OCI-LY3 (cell line): ENCODE data around the gene POLR1F.

Source experiments
- H2AFZ ChIP-seq: fragments of 200-600, 300-600 bp; shearing (Covaris generic); 2 replicates; pipeline ENCODE4 v1.6.0; 2014; ENCODE audit warnings: antibody characterized with exemption, low read depth, low read length
- H3K27ac ChIP-seq: fragments of 200-600, 300-600 bp; sonication (generic); 2 replicates; pipeline ENCODE4 v1.5.1; 2014; ENCODE audit warnings: mild to moderate bottlenecking, low read length, moderate library complexity, mixed read lengths
- H3K27me3 ChIP-seq: fragments of 200-600, 300-600 bp; sonication (generic); 2 replicates; pipeline ENCODE4 v1.6.1; 2014; ENCODE audit warnings: low read depth, low read length, mixed read lengths
- H3K36me3 ChIP-seq: fragments of 200-600, 300-600 bp; sonication (generic); replicated peaks from 2 replicates; pipeline ENCODE3; 2014; ENCODE audit warnings: low read depth, low read length, mixed read lengths
- H3K4me1 ChIP-seq: fragments of 300-600, 200-600 bp; sonication (generic); 2 replicates; pipeline ENCODE4 v1.6.1; 2014; ENCODE audit warnings: low read length, mixed read lengths
- H3K4me2 ChIP-seq: fragments of 200-600, 300-600 bp; sonication (generic); 2 replicates; pipeline ENCODE4 v1.6.1; 2014; ENCODE audit warnings: low read length, mixed read lengths
- H3K4me3 ChIP-seq: fragments of 300-600, 200-600 bp; sonication (generic); 2 replicates; pipeline ENCODE4 v1.5.1; 2014; ENCODE audit warnings: antibody characterized with exemption, mild to moderate bottlenecking, low read length, moderate library complexity
- H3K79me2 ChIP-seq: fragments of 300-600, 200-600 bp; shearing (Covaris generic); 2 replicates; pipeline ENCODE4 v1.6.1; 2014; ENCODE audit warnings: mild to moderate bottlenecking, low read length, mixed read lengths
- H3K9ac ChIP-seq: fragments of 300-600, 200-600 bp; shearing (Covaris generic); 2 replicates; pipeline ENCODE4 v1.6.0; 2014; ENCODE audit warnings: mild to moderate bottlenecking, low read length, moderate library complexity
- H3K9me3 ChIP-seq: fragments of 200-600, 300-600 bp; shearing (Covaris generic); 2 replicates; pipeline ENCODE4 v1.6.1; 2014; ENCODE audit warnings: low read length, mixed read lengths; ENCODE audit not compliant: insufficient read depth
- H4K20me1 ChIP-seq: fragments of 200-600, 300-600 bp; sonication (generic); 2 replicates; pipeline ENCODE4 v1.6.1; 2016; ENCODE audit warnings: low read length, mixed read lengths; ENCODE audit not compliant: insufficient read depth
- CTCF ChIP-seq: fragments of 200-600, 300-600 bp; sonication (generic); IDR thresholded peaks from 2 replicates; pipeline ENCODE4 v1.5.1; 2014; ENCODE audit warnings: antibody characterized with exemption, low read length, low read depth
- EZH2phosphoT487 ChIP-seq: fragments of 200-600 bp; shearing (Covaris generic); IDR thresholded peaks from 2 replicates; pipeline ENCODE4 v1.6.1; 2018; ENCODE audit warnings: antibody characterized with exemption, mixed run types, low read depth

The POLR1F gene

GRCh38 chr7:19747740-19748339, 39.0 kb upstream of the POLR1F start:
- Histone ChIP-seq H3K27ac (no peak overlapping the region), H3K9me3 (no peaks in the 10 kb centered on the region), H3K9ac (no peak overlapping the region), H2AFZ (no peak overlapping the region), H3K79me2 (no peaks in the 10 kb centered on the region), H3K36me3 (no peaks in the 10 kb centered on the region), H3K4me2 (no peak overlapping the region), H3K4me1 (no peaks in the 10 kb centered on the region), H3K4me3 (no peak overlapping the region), H4K20me1 (no peaks in the 10 kb centered on the region), H3K27me3 (no peaks in the 10 kb centered on the region)
- no peak for TF ChIP-seq EZH2phosphoT487
- peak; percentile 56 for TF ChIP-seq CTCF

DNA sequence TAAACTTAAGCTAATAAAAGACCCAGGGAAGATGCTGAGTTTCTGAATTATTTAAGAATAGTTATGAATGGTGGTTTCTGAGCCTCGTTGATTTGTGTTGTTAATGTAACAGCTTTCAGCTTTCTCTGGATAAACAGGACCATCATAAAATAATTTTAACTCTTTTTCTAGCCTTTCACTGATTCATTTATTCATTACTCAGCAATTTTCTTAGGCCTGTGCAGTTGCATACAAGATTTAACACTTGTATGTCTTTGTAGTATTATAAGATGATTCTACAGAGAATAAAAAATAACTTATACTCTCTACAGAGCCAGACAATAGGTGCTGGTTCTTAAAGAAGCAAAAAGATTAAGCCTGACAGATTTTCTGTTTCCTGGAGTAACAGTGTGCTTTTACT, 35.2 kb upstream of the POLR1F start:
- Histone ChIP-seq H2AFZ (no peak overlapping the region), H3K9me3 (no peaks in the 10 kb centered on the region), H3K9ac (no peak overlapping the region), H3K27me3 (no peaks in the 10 kb centered on the region), H3K36me3 (no peaks in the 10 kb centered on the region), H3K4me1 (no peaks in the 10 kb centered on the region), H3K27ac (no peak overlapping the region), H3K79me2 (no peaks in the 10 kb centered on the region), H4K20me1 (no peaks in the 10 kb centered on the region), H3K4me3 (no peak overlapping the region), H3K4me2 (no peak overlapping the region)
- TF ChIP-seq EZH2phosphoT487, result no peak
- TF ChIP-seq CTCF, result no peak

- Histone ChIP-seq H3K4me1 (no peaks in the 10 kb centered on the region), H3K9ac (no peak overlapping the region), H4K20me1 (no peaks in the 10 kb centered on the region), H2AFZ (no peak overlapping the region), H3K4me2 (no peak overlapping the region), H3K36me3 (no peaks in the 10 kb centered on the region), H3K4me3 (no peak overlapping the region), H3K27ac (no peak overlapping the region), H3K79me2 (no peaks in the 10 kb centered on the region), H3K27me3 (no peaks in the 10 kb centered on the region), H3K9me3 (no peaks in the 10 kb centered on the region)
- TF ChIP-seq EZH2phosphoT487, result no peak
- TF ChIP-seq CTCF, result no peak
Measured at GRCh38 chr7:19728716-19729115, 19.9 kb upstream of the POLR1F start.

GRCh38 chr7:19725770-19726169, 16.9 kb upstream of the POLR1F start:
- H3K27me3 ChIP-seq, result no peaks in the 10 kb centered on the region
- no peak overlapping the region for H3K4me3 ChIP-seq
- no peaks in the 10 kb centered on the region for H3K9me3 ChIP-seq
- H3K9ac ChIP-seq, result no peak overlapping the region
- no peaks in the 10 kb centered on the region for H4K20me1 ChIP-seq
- no peak overlapping the region for H3K27ac ChIP-seq
- H3K4me2 ChIP-seq, result no peak overlapping the region
- H2AFZ ChIP-seq, result no peak overlapping the region
- H3K36me3 ChIP-seq, result no peaks in the 10 kb centered on the region
- no peak for TF ChIP-seq EZH2phosphoT487
- no peak for TF ChIP-seq CTCF
- H3K79me2 ChIP-seq, result no peaks in the 10 kb centered on the region
- no peaks in the 10 kb centered on the region for H3K4me1 ChIP-seq
